Kidney (tissue), 14 donors: ENCODE data around the gene RND2. TPM values are rescaled to one million over a fixed set of nuclear protein-coding genes. Genes with fewer than 3 reads are reported as not detected.

Experiments used
- DNase-seq, 5 donors: peaks; one replicate each; pipeline ENCODE4 v3.0.0-alpha.2; 2013 to 2020
- FAIRE-seq: peaks from 2 replicates; lab custom pipeline; 2012; peaks lifted over from hg19 to GRCh38; lab: Jason Lieb, UNC
- H3K27ac ChIP-seq, 2 donors: one replicate each; pipeline ENCODE4 v1.7.0; 2013; ENCODE audit warnings: low read depth in 2 of 2, low read length in 2 of 2, inconsistent platforms in 1 of 2
- H3K27me3 ChIP-seq: one replicate; pipeline ENCODE4 v1.7.1; 2013; ENCODE audit warnings: low read length, inconsistent platforms; ENCODE audit not compliant: control insufficient read depth, insufficient read depth
- H3K36me3 ChIP-seq, 3 donors: one replicate each; pipeline versions ENCODE4 v1.7.0 to v1.7.1; 2013; ENCODE audit warnings: low read length in 3 of 3, control low read depth in 1 of 3, inconsistent platforms in 1 of 3; ENCODE audit not compliant: insufficient read depth in 3 of 3, control insufficient read depth in 2 of 3
- H3K4me1 ChIP-seq, 3 donors: one replicate each; pipeline versions ENCODE4 v1.7.0 to v1.7.1; 2013; ENCODE audit warnings: low read length in 3 of 3, inconsistent platforms in 1 of 3, low read depth in 1 of 3; ENCODE audit not compliant: control insufficient read depth in 2 of 3, insufficient read depth in 2 of 3
- H3K4me3 ChIP-seq, 3 donors: one replicate each; pipeline versions ENCODE4 v1.7.0 to v1.8.1; 2013; ENCODE audit warnings: low read length in 3 of 3, control low read depth in 1 of 3, inconsistent platforms in 1 of 3
- H3K9ac ChIP-seq, 3 donors: one replicate each; pipeline versions ENCODE4 v1.7.0 to v1.7.1; 2013; ENCODE audit warnings: low read length in 3 of 3, control low read depth in 1 of 3, inconsistent platforms in 1 of 3
- H3K9me3 ChIP-seq, 3 donors: one replicate each; pipeline versions ENCODE4 v1.7.0 to v1.7.1; 2013; ENCODE audit warnings: low read length in 3 of 3, control low read depth in 1 of 3, inconsistent platforms in 1 of 3; ENCODE audit not compliant: control insufficient read depth in 2 of 3, insufficient read depth in 1 of 3
- CTCF ChIP-seq: IDR thresholded peaks from 3 replicates; pipeline ENCODE4 v1.5.1; 2012; ENCODE audit warnings: mild to moderate bottlenecking, moderate library complexity, borderline replicate concordance; ENCODE audit not compliant: insufficient read depth; ENCODE audit errors: extremely low read depth
- intact Hi-C: fragments of 100-400 bp; cut with DNase I; formaldehyde crosslinking; loops from one replicate; pipeline ENCODE4 v1.11.1; 2022
- polyA plus RNA-seq: library from polyadenylated mRNA; stranded (reverse); fragments of 350-450 nt; fragmentation: Illumina TruSeq; extraction: RNeasy Lipid Tissue Mini Kit (QIAGEN cat#74804); gene quantifications from one replicate; pipeline ENCODE4 v1.2.3, GENCODE V29; 2014; ENCODE audit warnings: low read depth, low replicate concordance; ENCODE audit not compliant: insufficient read depth
- total RNA-seq: library from RNA; stranded (reverse); fragmentation: NEBNext Ultra II Directional; extraction: Animal tissue kit (Norgen Biotek cat#: 25700); gene quantifications from one replicate; pipeline ENCODE4 v1.2.1, GENCODE V29; 2021
- donor health status: control.
- donor health status: control.
- donor health status: control.
- donor health status: control.
- donor health status: control.
- donor health status: DM: yes; HTN: yes; CAD: no.
- donor health status: Normal renal cell carcinoma (clear cell type).

Gene RND2
- total and polyA plus RNA-seq, 2 donors from 2014 or later = 0.63 to 2.3 TPM

- DNase-seq (peak in 1 of 5 donors; percentile 56), FAIRE-seq (no peak)
- TF ChIP-seq CTCF = no peak
- Histone ChIP-seq H3K4me1 (no peaks in the 10 kb centered on the region), H3K27me3 (no peaks in the 10 kb centered on the region), H3K4me3 (no peak overlapping the region), H3K36me3 (no peaks in the 10 kb centered on the region), H3K9me3 (no peaks in the 10 kb centered on the region), H3K9ac (no peak overlapping the region), H3K27ac (no peak overlapping the region)
- intact Hi-C loops = no loop called here
Measured at GRCh38 chr17:43027091-43028032, 2.3 kb downstream of the RND2 start.

- DNase-seq (peak in 2 of 5 donors; percentile 35 to 37), FAIRE-seq (no peak)
- TF ChIP-seq CTCF = no peak
- Histone ChIP-seq H3K9me3 (no peaks in the 10 kb centered on the region), H3K27me3 (no peaks in the 10 kb centered on the region), H3K27ac (no peak overlapping the region), H3K4me1 (no peaks in the 10 kb centered on the region), H3K4me3 (no peak overlapping the region), H3K36me3 (no peaks in the 10 kb centered on the region), H3K9ac (no peak overlapping the region)
- intact Hi-C loops = no loop called here
Measured at GRCh38 chr17:43028221-43028861, 3.3 kb downstream of the RND2 start.

- Histone ChIP-seq H3K4me1 (no peaks in the 10 kb centered on the region), H3K27ac (no peak overlapping the region), H3K4me3 (no peak overlapping the region), H3K9ac (no peak overlapping the region), H3K27me3 (no peaks in the 10 kb centered on the region), H3K36me3 (no peaks in the 10 kb centered on the region), H3K9me3 (no peaks in the 10 kb centered on the region)
- DNase-seq (no peak), FAIRE-seq (no peak)
- intact Hi-C loops = no loop called here
- no peak for TF ChIP-seq CTCF
Measured at GRCh38 chr17:43030137-43030767, 5.2 kb downstream of the RND2 start.
